Lung (tissue), 12 donors: ENCODE results near the gene AXIN1. TPM values are rescaled to one million over a fixed set of nuclear protein-coding genes. Genes with fewer than 3 reads are reported as not detected.

ENCODE experiments used
- ATAC-seq: fragments of 200-7000 bp; cut with Tn5 transposase; one replicate; pipeline ENCODE4 v1.9.1; 2020; ENCODE audit warnings: moderate number of reproducible peaks; ENCODE audit not compliant: insufficient read depth, low FRiP score
- DNase-seq, 3 donors: peaks; one replicate each; pipeline ENCODE4 v3.0.0-alpha.2; 2013 to 2017
- H3K27ac ChIP-seq, 2 donors: one replicate each; pipeline ENCODE4 v1.5.1; 2013; ENCODE audit warnings: mild to moderate bottlenecking in 2 of 2, moderate library complexity in 2 of 2, control low read depth in 1 of 2, inconsistent platforms in 1 of 2, low read depth in 1 of 2, low read length in 1 of 2
- H3K27me3 ChIP-seq, 3 donors: one replicate each; pipeline ENCODE4 v1.5.1; 2013; ENCODE audit warnings: low read length in 2 of 3; ENCODE audit not compliant: control insufficient read depth in 3 of 3, insufficient read depth in 3 of 3
- H3K36me3 ChIP-seq, 4 donors: one replicate each; pipeline ENCODE4 v1.5.1; 2013; ENCODE audit warnings: low read length in 4 of 4, mild to moderate bottlenecking in 1 of 4, moderate library complexity in 1 of 4; ENCODE audit not compliant: control insufficient read depth in 4 of 4, insufficient read depth in 4 of 4
- H3K4me1 ChIP-seq, 5 donors: one replicate each; pipeline ENCODE4 v1.5.1; 2013; ENCODE audit warnings: low read length in 5 of 5, mild to moderate bottlenecking in 2 of 5, moderate library complexity in 1 of 5; ENCODE audit not compliant: control insufficient read depth in 5 of 5, insufficient read depth in 5 of 5
- H3K4me3 ChIP-seq: one replicate; pipeline ENCODE4 v1.5.1; 2013; ENCODE audit warnings: mild to moderate bottlenecking, control low read depth, moderate library complexity
- H3K9ac ChIP-seq, 2 donors: one replicate each; pipeline ENCODE4 v1.5.1; 2013; ENCODE audit warnings: low read length in 2 of 2, control low read depth in 1 of 2; ENCODE audit not compliant: insufficient read depth in 1 of 2
- H3K9me3 ChIP-seq, 4 donors: one replicate each; pipeline ENCODE4 v1.5.1; 2013; ENCODE audit warnings: low read length in 3 of 4, mild to moderate bottlenecking in 1 of 4, moderate library complexity in 1 of 4; ENCODE audit not compliant: control insufficient read depth in 4 of 4, insufficient read depth in 3 of 4
- WGBS, 2 donors: extraction: QIAGEN DNeasy Blood & Tissue Kit; methylation state at CpG; one replicate each; pipeline ENCODE4 v1.1.7; 2013; 5-methylcytosine and 5-hydroxymethylcytosine counted together
- polyA plus RNA-seq, 2 donors: library from polyadenylated mRNA; stranded (reverse); fragments of 200-250 nt; gene quantifications; one replicate each; pipeline ENCODE4 v1.2.1, GENCODE V29; 2013
- total RNA-seq, 2 donors: library from RNA; depleted of rRNA in 1 of 2; stranded (reverse); fragments of >200 nt in 1 of 2; gene quantifications; one replicate each; pipeline ENCODE4 v1.2.1, GENCODE V29; 2014 to 2021
- TF ChIP-seq, protein P1 (sequence below): IDR thresholded peaks from 2 replicates; pipeline ENCODE4 v1.5.1; 2012; ENCODE audit warnings: mild to moderate bottlenecking; ENCODE audit errors: control extremely low read depth, extremely low read depth
- donor health status: control.
- donor health status: control.
- donor health status: Bipolar disorder and iron deficiency.
- donor health status: healthy.
- donor health status: DM: yes; HTN: yes; CAD: no.

The AXIN1 gene
- total and polyA plus RNA-seq, 4 donors: 16.9 to 25.9 (median 19.4) TPM

DNA sequence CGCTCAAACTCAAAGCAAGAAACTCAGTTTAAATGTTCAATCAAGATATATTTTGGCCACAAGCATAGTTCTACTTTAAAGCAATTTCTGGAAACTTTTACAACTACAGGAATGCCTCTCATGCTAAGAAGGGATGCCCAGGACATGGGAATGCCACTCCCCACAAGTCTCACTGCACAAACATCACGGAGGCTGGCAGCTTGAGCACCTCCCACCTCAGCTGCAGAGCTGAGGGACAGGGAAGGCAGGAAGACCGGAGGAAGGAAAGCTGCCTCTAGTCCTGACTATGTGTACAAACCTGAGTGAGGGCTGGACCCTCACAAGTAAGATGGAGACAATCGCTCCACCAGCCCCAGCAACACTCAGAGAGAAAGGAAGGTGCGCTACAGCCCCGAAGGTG lies 5.3 kb downstream of the AXIN1 start:
- H3K4me1 ChIP-seq: peaks cover 0 to 1% (median 0%) of the 10 kb centered on the region in 5 donors
- ATAC-seq: no peak

DNA sequence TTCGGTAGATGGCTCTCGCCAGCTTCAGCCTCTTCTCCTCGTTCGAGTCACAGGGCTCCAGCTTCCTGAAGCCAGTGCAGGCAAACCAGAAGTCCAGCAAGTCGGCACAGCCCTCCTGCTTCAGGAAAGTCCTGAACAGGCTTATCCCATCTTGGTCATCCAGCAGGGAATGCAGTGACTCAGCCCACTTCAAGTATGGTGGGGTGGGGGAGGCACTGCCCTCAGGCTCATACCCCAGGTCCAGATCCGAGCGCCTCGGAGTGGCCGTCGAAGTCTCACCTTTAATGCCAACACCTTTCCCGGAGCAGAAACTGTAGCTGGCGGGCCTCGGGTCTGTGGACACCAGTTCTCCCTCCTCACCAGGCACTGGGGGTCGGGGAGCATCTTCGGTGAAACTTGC lies 5.9 kb downstream of the AXIN1 start:
- Histone ChIP-seq H3K27ac (no peak overlapping the region), H3K4me3 (no peak overlapping the region), H3K36me3 (peaks cover 0 to 18% (median 10%) of the 10 kb centered on the region in 4 donors), H3K9me3 (no peaks in the 10 kb centered on the region), H3K9ac (no peak overlapping the region), H3K27me3 (no peaks in the 10 kb centered on the region), H3K4me1 (peaks cover 0 to 1% (median 0%) of the 10 kb centered on the region in 5 donors)
- DNase-seq: no peak
- ATAC-seq: no peak
- TF ChIP-seq, protein P1, sequence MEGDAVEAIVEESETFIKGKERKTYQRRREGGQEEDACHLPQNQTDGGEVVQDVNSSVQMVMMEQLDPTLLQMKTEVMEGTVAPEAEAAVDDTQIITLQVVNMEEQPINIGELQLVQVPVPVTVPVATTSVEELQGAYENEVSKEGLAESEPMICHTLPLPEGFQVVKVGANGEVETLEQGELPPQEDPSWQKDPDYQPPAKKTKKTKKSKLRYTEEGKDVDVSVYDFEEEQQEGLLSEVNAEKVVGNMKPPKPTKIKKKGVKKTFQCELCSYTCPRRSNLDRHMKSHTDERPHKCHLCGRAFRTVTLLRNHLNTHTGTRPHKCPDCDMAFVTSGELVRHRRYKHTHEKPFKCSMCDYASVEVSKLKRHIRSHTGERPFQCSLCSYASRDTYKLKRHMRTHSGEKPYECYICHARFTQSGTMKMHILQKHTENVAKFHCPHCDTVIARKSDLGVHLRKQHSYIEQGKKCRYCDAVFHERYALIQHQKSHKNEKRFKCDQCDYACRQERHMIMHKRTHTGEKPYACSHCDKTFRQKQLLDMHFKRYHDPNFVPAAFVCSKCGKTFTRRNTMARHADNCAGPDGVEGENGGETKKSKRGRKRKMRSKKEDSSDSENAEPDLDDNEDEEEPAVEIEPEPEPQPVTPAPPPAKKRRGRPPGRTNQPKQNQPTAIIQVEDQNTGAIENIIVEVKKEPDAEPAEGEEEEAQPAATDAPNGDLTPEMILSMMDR: no peak
- 88 to 93% methylated on average over 15 of the region's 15 CpGs for WGBS, 2 donors

More for the DNA sequence above, 5.3 kb downstream of the AXIN1 start:
- 92 to 94% methylated on average over 6 of the region's 6 CpGs for WGBS, 2 donors
- Histone ChIP-seq H3K9ac (no peak overlapping the region), H3K36me3 (peaks cover 0 to 18% (median 9%) of the 10 kb centered on the region in 4 donors), H3K27ac (no peak overlapping the region), H3K9me3 (no peaks in the 10 kb centered on the region), H3K27me3 (no peaks in the 10 kb centered on the region), H3K4me3 (no peak overlapping the region)
- TF ChIP-seq, protein P1: no peak
- DNase-seq: no peak

DNA sequence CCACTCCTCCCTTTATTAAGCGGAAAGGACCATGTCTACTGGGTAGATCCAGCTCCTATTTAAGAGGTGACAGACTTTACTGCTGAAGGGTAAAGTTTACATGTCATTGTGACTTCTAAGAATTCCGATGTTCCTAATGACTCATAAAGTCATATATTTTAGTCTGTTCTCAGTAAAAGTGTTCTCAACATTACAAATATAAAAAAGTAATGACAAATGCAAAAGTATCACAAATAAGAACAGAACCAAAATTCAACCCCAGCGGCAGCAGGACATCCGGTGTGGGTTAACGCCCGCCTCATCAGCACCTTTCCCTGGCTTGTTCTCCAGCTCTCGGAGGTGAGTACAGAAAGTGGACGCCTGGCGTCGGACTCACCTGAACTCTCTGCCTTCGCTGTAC lies 6.8 kb downstream of the AXIN1 start:
- WGBS, 2 donors: 96% methylated on average over 11 of the region's 11 CpGs
- Histone ChIP-seq H3K9ac (no peak overlapping the region), H3K4me3 (no peak overlapping the region), H3K36me3 (peaks cover 0 to 18% (median 11%) of the 10 kb centered on the region in 4 donors), H3K4me1 (peaks cover 0 to 3% (median 0%) of the 10 kb centered on the region in 5 donors), H3K27me3 (no peaks in the 10 kb centered on the region), H3K9me3 (no peaks in the 10 kb centered on the region), H3K27ac (no peak overlapping the region)
- TF ChIP-seq, protein P1: no peak
- no peak for DNase-seq
- no peak for ATAC-seq
